Mesenchymal stem cell (in vitro differentiated cells and primary cell): ENCODE data around the gene TRAF6.

Experiments
- DNase-seq: peaks from one replicate; pipeline ENCODE4 v3.0.0-alpha.2; 2013
- H2AFZ ChIP-seq: one replicate; pipeline ENCODE4 v1.6.1; 2013; ENCODE audit warnings: low read depth, mild to moderate bottlenecking, control low read depth, inconsistent platforms, low read length, moderate library complexity
- H2AK5ac ChIP-seq: 2 replicates; pipeline ENCODE4 v1.6.1; 2013; ENCODE audit warnings: low read length, moderate library complexity, mild to moderate bottlenecking, inconsistent platforms; ENCODE audit not compliant: severe bottlenecking
- H2BK120ac ChIP-seq: one replicate; pipeline ENCODE4 v1.6.1; 2013; ENCODE audit warnings: low read depth, mild to moderate bottlenecking, inconsistent platforms, low read length, moderate library complexity
- H2BK12ac ChIP-seq, 2 experiments: one replicate each; pipeline ENCODE4 v1.6.1; 2013; ENCODE audit warnings: inconsistent platforms in 2 of 2, low read length in 2 of 2, mild to moderate bottlenecking in 2 of 2, moderate library complexity in 2 of 2, control low read depth in 1 of 2
- H2BK15ac ChIP-seq: one replicate; pipeline ENCODE4 v1.6.1; 2013; ENCODE audit warnings: mild to moderate bottlenecking, low read depth, inconsistent platforms; ENCODE audit not compliant: poor library complexity, severe bottlenecking
- H2BK5ac ChIP-seq: 2 replicates; pipeline ENCODE4 v1.6.1; 2013; ENCODE audit warnings: low read depth, mild to moderate bottlenecking, low read length, control low read depth, inconsistent platforms; ENCODE audit not compliant: poor library complexity, severe bottlenecking
- H3K14ac ChIP-seq, 2 experiments: one replicate each; pipeline ENCODE4 v1.6.1; 2013; ENCODE audit warnings: inconsistent platforms in 2 of 2, low read length in 2 of 2, control low read depth in 1 of 2, mild to moderate bottlenecking in 1 of 2, moderate library complexity in 1 of 2
- H3K18ac ChIP-seq, 2 experiments: one replicate each; pipeline ENCODE4 v1.6.1; 2013; ENCODE audit warnings: inconsistent platforms in 2 of 2, low read length in 2 of 2, control low read depth in 1 of 2, low read depth in 1 of 2, mild to moderate bottlenecking in 1 of 2
- H3K23ac ChIP-seq, 2 experiments: one replicate each; pipeline ENCODE4 v1.6.1; 2013; ENCODE audit warnings: inconsistent platforms in 2 of 2, low read length in 2 of 2, mild to moderate bottlenecking in 2 of 2, moderate library complexity in 2 of 2, control low read depth in 1 of 2
- H3K27ac ChIP-seq: 2 replicates; pipeline ENCODE4 v1.5.1; 2013; ENCODE audit warnings: mild to moderate bottlenecking, moderate library complexity, low read length, control low read depth, inconsistent platforms; ENCODE audit not compliant: poor library complexity, severe bottlenecking
- H3K27me3 ChIP-seq, 2 experiments: 2 replicates each; pipeline versions ENCODE4 v1.6.1 to v1.7.0; 2013; ENCODE audit warnings: low read length in 2 of 2, mild to moderate bottlenecking in 2 of 2, moderate library complexity in 2 of 2, control low read depth in 1 of 2, inconsistent platforms in 1 of 2; ENCODE audit not compliant: control insufficient read depth in 1 of 2, insufficient read depth in 1 of 2
- H3K36me3 ChIP-seq, 2 experiments: 2 replicates each; pipeline versions ENCODE4 v1.6.1 to v1.7.0; 2013; ENCODE audit warnings: low read length in 2 of 2, control low read depth in 1 of 2, inconsistent platforms in 1 of 2, low read depth in 1 of 2, mild to moderate bottlenecking in 1 of 2; ENCODE audit not compliant: insufficient read depth in 2 of 2, control insufficient read depth in 1 of 2
- H3K4ac ChIP-seq, 2 experiments: one replicate each; pipeline ENCODE4 v1.6.1; 2013; ENCODE audit warnings: inconsistent platforms in 2 of 2, low read length in 2 of 2, mild to moderate bottlenecking in 2 of 2, moderate library complexity in 2 of 2, control low read depth in 1 of 2, low read depth in 1 of 2
- H3K4me1 ChIP-seq: 2 replicates; pipeline ENCODE4 v1.6.1; 2013; ENCODE audit warnings: low read depth, low read length, control low read depth; ENCODE audit not compliant: control insufficient read depth, insufficient read depth
- H3K4me2 ChIP-seq: 2 replicates; pipeline ENCODE4 v1.6.1; 2013; ENCODE audit warnings: low read length, mild to moderate bottlenecking, inconsistent platforms; ENCODE audit not compliant: poor library complexity, severe bottlenecking
- H3K4me3 ChIP-seq, 2 experiments: 2 replicates each; pipeline versions ENCODE4 v1.5.1 to v1.7.0; 2013; ENCODE audit warnings: low read length in 2 of 2, mild to moderate bottlenecking in 2 of 2, control low read depth in 1 of 2, low read depth in 1 of 2; ENCODE audit not compliant: insufficient read depth in 1 of 2
- H3K79me1 ChIP-seq: replicated peaks from 2 replicates; pipeline ENCODE4 v1.6.1; 2013; ENCODE audit warnings: mild to moderate bottlenecking, control low read depth, low read length, inconsistent platforms; ENCODE audit not compliant: poor library complexity, severe bottlenecking
- H3K9ac ChIP-seq: 2 replicates; pipeline ENCODE4 v1.7.0; 2013; ENCODE audit warnings: mild to moderate bottlenecking, low read length, moderate library complexity
- H3K9me3 ChIP-seq: 2 replicates; pipeline ENCODE4 v1.7.0; 2013; ENCODE audit warnings: mild to moderate bottlenecking, low read length; ENCODE audit not compliant: control insufficient read depth
- H4K8ac ChIP-seq: one replicate; pipeline ENCODE4 v1.6.1; 2013; ENCODE audit warnings: inconsistent platforms, mild to moderate bottlenecking, low read length, moderate library complexity
- H4K91ac ChIP-seq: one replicate; pipeline ENCODE4 v1.6.1; 2013; ENCODE audit warnings: mild to moderate bottlenecking, low read length, inconsistent platforms
- WGBS: methylation state at CpG from one replicate; pipeline ENCODE4 v1.1.7; 2013; ENCODE audit warnings: mixed read lengths; 5-methylcytosine and 5-hydroxymethylcytosine counted together

Gene TRAF6

DNA sequence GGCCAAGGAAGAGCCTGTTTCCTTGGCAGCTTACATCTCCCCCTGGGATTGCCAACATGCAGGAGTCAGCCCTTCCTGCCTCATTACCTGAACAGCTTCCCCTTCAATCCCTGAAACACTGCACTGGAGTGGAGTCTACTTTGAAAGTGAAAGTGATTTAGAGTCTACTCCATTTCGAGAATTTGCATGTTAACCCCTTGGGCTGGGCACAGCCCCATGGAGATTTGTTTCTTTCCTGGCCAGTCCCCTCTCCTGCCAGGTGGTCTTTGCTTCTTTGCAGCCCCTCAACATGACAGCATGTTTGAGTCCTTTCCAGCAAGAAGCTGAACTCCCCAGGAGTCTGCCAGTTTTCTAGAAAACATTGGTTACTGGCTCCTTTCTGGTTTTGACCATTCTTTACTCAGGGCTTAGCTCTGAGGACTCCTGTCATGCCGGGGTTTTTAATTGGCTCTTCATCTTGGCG lies 59.9 kb downstream of the TRAF6 start:
- Histone ChIP-seq H2AK5ac (peak overlapping the region; percentile 46), H3K4me3 (peak overlapping the region in 1 of 2 experiments; percentile 68), H3K4me1 (peaks cover 46% of the 10 kb centered on the region), H3K9ac (peak overlapping the region; percentile 62), H2BK15ac (no peak overlapping the region), H3K4me2 (no peak overlapping the region), H3K79me1 (peaks cover 2% of the 10 kb centered on the region), H4K8ac (peak overlapping the region; percentile 53), H2BK12ac (peak overlapping the region in 1 of 2 experiments; percentile 12), H3K27ac (peak overlapping the region; percentile 38), H3K14ac (no peak overlapping the region), H2AFZ (no peak overlapping the region), H3K4ac (no peak overlapping the region), H3K36me3 (peaks cover 0 to 58% of the 10 kb centered on the region in 2 experiments), H3K23ac (no peak overlapping the region), H3K18ac (peak overlapping the region in 1 of 2 experiments; percentile 28), H2BK5ac (no peak overlapping the region), H4K91ac (no peak overlapping the region), H3K9me3 (no peaks in the 10 kb centered on the region), H3K27me3 (no peaks in the 10 kb centered on the region), H2BK120ac (no peak overlapping the region)
- DNase-seq, result peak; percentile 27
- 84% methylated on average over 3 of the region's 3 CpGs for WGBS

DNA sequence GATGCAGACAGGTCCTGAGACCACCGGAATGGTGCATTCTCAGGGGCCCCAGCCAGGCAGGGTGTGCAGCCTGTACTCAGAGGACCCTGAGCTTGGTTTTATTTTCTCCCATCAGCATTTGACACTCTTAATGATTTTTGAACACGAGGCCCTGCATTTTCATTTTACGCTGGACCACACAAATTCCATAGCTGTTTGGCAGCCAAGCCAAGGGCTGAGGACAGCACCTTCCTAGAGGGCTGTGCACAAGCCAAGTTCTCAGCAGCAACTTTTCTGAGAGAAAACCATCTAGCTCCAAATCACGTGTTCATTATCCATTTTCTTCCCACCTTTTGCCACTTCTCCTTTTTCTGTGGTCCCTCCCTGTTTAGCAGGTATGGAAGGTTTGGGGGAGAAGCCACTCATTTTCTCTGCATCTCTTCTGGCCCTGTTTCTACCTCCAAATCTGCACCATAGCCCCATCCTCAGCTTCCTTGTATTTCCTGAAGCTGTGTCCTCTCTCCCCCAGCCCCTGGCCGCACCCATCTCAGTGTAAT lies 60.4 kb downstream of the TRAF6 start:
- no peak overlapping the region for H3K14ac ChIP-seq
- H3K27ac ChIP-seq, result peak overlapping the region; percentile 38
- H3K4me1 ChIP-seq, result peaks cover 42% of the 10 kb centered on the region
- no peak overlapping the region for H2BK120ac ChIP-seq
- H3K9ac ChIP-seq, result peak overlapping the region; percentile 62
- H3K4me2 ChIP-seq, result no peak overlapping the region
- peaks cover 0 to 55% of the 10 kb centered on the region in 2 experiments for H3K36me3 ChIP-seq
- H3K9me3 ChIP-seq, result no peaks in the 10 kb centered on the region
- no peak overlapping the region for H2BK15ac ChIP-seq
- no peak overlapping the region for H4K91ac ChIP-seq
- H2BK5ac ChIP-seq, result no peak overlapping the region
- H2AFZ ChIP-seq, result no peak overlapping the region
- H2AK5ac ChIP-seq, result peak overlapping the region; percentile 72
- no peaks in the 10 kb centered on the region for H3K27me3 ChIP-seq
- no peak overlapping the region for H3K23ac ChIP-seq
- no peak for DNase-seq
- H3K79me1 ChIP-seq, result peaks cover 2% of the 10 kb centered on the region
- H3K4me3 ChIP-seq, result peak overlapping the region in 1 of 2 experiments; percentile 68
- no peak overlapping the region for H3K4ac ChIP-seq
- WGBS, result 79% methylated on average over 5 of the region's 5 CpGs
- peak overlapping the region in 1 of 2 experiments; percentile 12 for H2BK12ac ChIP-seq
- peak overlapping the region; percentile 53 for H4K8ac ChIP-seq
- H3K18ac ChIP-seq, result peak overlapping the region in 1 of 2 experiments; percentile 28

DNA sequence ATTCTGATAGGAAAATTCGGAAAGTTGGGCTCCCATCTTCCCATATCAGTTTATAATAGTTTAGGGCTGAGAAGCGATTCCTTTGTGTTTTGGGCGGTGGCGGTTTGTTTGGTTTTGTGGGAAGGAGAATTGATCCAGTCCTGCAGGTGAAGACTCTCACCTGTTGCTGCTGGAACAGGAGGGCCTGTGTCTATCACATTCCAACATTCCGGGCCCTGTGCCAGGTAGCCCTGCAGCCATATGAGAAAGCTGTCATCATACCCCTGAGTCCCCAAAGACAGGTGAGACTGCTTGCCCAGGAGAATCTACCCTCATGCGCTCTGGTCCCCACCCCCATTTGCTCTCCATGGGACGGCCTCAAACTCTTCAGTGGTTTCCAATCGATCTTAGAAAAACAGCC lies 62.1 kb downstream of the TRAF6 start:
- Histone ChIP-seq H3K9ac (no peak overlapping the region), H3K27me3 (no peaks in the 10 kb centered on the region), H2AK5ac (peak overlapping the region; percentile 12), H3K4ac (no peak overlapping the region), H4K8ac (no peak overlapping the region), H3K4me3 (no peak overlapping the region), H3K4me1 (peaks cover 28% of the 10 kb centered on the region), H3K36me3 (peaks cover 0 to 47% of the 10 kb centered on the region in 2 experiments), H3K9me3 (no peaks in the 10 kb centered on the region), H3K4me2 (no peak overlapping the region), H3K27ac (no peak overlapping the region), H4K91ac (no peak overlapping the region), H2BK15ac (no peak overlapping the region), H2BK12ac (no peak overlapping the region), H3K23ac (no peak overlapping the region), H3K79me1 (peaks cover 2% of the 10 kb centered on the region), H2BK120ac (no peak overlapping the region), H3K14ac (no peak overlapping the region), H2AFZ (no peak overlapping the region), H2BK5ac (no peak overlapping the region), H3K18ac (no peak overlapping the region)
- 86% methylated on average over 8 of the region's 8 CpGs for WGBS
- DNase-seq, result no peak

DNA sequence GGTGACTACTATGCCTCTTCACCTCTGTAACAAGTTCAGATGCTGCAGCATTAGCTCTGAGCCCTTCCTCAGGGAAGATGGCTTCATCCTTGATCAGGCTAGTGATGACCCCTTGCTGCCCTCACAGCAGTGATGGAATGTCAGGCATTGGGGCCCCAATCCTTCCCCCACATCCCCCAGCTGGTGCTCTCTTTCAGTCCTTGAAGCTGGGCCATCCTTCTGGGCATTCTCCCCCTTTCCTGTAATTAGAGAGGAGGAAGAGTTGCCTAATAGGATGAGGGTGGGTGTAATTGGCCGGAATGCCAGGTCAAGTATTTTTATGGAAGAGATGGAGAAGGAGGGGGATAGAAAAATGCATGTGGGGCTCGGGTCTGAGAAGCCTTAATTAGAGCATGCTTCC lies 62.6 kb downstream of the TRAF6 start:
- peak overlapping the region; percentile 6 for H3K27ac ChIP-seq
- H2BK5ac ChIP-seq, result no peak overlapping the region
- H3K9ac ChIP-seq, result no peak overlapping the region
- no peak overlapping the region for H4K8ac ChIP-seq
- no peak overlapping the region for H2BK12ac ChIP-seq
- peaks cover 0 to 47% of the 10 kb centered on the region in 2 experiments for H3K36me3 ChIP-seq
- H3K14ac ChIP-seq, result no peak overlapping the region
- no peak overlapping the region for H3K4ac ChIP-seq
- no peaks in the 10 kb centered on the region for H3K27me3 ChIP-seq
- H2AK5ac ChIP-seq, result no peak overlapping the region
- H3K4me1 ChIP-seq, result peaks cover 27% of the 10 kb centered on the region
- no peak overlapping the region for H2AFZ ChIP-seq
- H2BK120ac ChIP-seq, result no peak overlapping the region
- no peak overlapping the region for H3K4me2 ChIP-seq
- 85% methylated on average over 2 of the region's 2 CpGs for WGBS
- H4K91ac ChIP-seq, result no peak overlapping the region
- H3K23ac ChIP-seq, result no peak overlapping the region
- no peak overlapping the region for H3K4me3 ChIP-seq
- H3K18ac ChIP-seq, result no peak overlapping the region
- no peak for DNase-seq
- H2BK15ac ChIP-seq, result no peak overlapping the region
- no peaks in the 10 kb centered on the region for H3K9me3 ChIP-seq
- H3K79me1 ChIP-seq, result peaks cover 2% of the 10 kb centered on the region
